IMR-90 (cell line): ENCODE data around the gene MFAP3L.

Experiments
- CEBPB ChIP-seq: IDR thresholded peaks from 2 replicates; pipeline ENCODE4 v1.6.1; 2012; ENCODE audit warnings: low read depth, low read length, improper control_type of control experiment
- MXI1 ChIP-seq: IDR thresholded peaks from 2 replicates; pipeline ENCODE4 v1.6.1; 2012; ENCODE audit warnings: low read depth, mild to moderate bottlenecking, low read length, moderate library complexity, borderline replicate concordance
- POLR2A ChIP-seq: IDR thresholded peaks from 2 replicates; pipeline ENCODE4 v1.6.1; 2012; ENCODE audit warnings: mild to moderate bottlenecking, low read depth, low read length
- RAD21 ChIP-seq: IDR thresholded peaks from 2 replicates; pipeline ENCODE4 v1.6.1; 2012; ENCODE audit warnings: low read length, improper control_type of control experiment
- RFX5 ChIP-seq: IDR thresholded peaks from 2 replicates; pipeline ENCODE4 v1.8.0; 2012; ENCODE audit warnings: low read depth, mild to moderate bottlenecking, low read length, moderate library complexity
- TF ChIP-seq, protein P1 (sequence below): conservative IDR thresholded peaks from 2 replicates; pipeline ENCODE4 v1.5.1; 2012; ENCODE audit warnings: mild to moderate bottlenecking, low read depth, low read length, improper control_type of control experiment

DNA sequence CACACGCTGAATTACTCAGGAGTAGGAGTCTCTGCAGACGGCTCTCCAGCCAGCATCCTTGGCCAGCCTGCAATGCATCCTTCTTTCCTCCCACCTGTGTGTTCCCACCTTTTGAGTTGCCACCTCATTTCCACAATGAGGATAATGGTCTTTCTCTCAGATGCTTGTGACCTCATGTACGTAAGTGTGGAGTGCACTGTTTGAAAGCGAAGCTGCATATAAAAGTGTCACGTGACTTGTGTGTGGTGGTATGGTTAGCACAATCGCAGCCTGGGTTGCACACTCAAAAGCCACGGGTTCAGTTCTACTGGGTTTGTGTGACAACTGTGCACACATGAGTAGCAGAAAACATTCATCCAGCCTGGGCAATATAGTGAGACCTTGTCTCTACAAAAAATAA is 12.0 kb upstream of the MFAP3L start:
- TF ChIP-seq RFX5: no peak
- no peak for TF ChIP-seq CEBPB
- TF ChIP-seq, protein P1, sequence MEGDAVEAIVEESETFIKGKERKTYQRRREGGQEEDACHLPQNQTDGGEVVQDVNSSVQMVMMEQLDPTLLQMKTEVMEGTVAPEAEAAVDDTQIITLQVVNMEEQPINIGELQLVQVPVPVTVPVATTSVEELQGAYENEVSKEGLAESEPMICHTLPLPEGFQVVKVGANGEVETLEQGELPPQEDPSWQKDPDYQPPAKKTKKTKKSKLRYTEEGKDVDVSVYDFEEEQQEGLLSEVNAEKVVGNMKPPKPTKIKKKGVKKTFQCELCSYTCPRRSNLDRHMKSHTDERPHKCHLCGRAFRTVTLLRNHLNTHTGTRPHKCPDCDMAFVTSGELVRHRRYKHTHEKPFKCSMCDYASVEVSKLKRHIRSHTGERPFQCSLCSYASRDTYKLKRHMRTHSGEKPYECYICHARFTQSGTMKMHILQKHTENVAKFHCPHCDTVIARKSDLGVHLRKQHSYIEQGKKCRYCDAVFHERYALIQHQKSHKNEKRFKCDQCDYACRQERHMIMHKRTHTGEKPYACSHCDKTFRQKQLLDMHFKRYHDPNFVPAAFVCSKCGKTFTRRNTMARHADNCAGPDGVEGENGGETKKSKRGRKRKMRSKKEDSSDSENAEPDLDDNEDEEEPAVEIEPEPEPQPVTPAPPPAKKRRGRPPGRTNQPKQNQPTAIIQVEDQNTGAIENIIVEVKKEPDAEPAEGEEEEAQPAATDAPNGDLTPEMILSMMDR: no peak
- no peak for TF ChIP-seq RAD21
- no peak for TF ChIP-seq MXI1
- no peak for TF ChIP-seq POLR2A
